Fibroblast of lung (primary cell): Measurements from ENCODE around the gene ARAP3. TPM values are rescaled to one million over a fixed set of nuclear protein-coding genes. Genes with fewer than 3 reads are reported as not detected.
A peak's percentile ranks its signal among the peaks of the same experiment; 100 is the strongest.

Source experiments
- DNase-seq, 2 donors: peaks; one replicate each; pipeline versions ENCODE4 v3.0.0 to v3.0.0-alpha.2; 2010; ENCODE audit warnings: low read depth in 2 of 2
- H2AFZ ChIP-seq: 2 replicates; pipeline ENCODE4 v1.5.1; 2012; ENCODE audit warnings: low read length, control low read depth, inconsistent platforms
- H3K27ac ChIP-seq: 2 replicates; pipeline ENCODE4 v1.5.1; 2011; ENCODE audit warnings: low read length, control low read depth; ENCODE audit not compliant: insufficient read depth
- H3K27me3 ChIP-seq: 2 replicates; pipeline ENCODE4 v1.5.1; 2011; ENCODE audit warnings: mild to moderate bottlenecking, low read length; ENCODE audit not compliant: control insufficient read depth, insufficient read depth
- H3K36me3 ChIP-seq: 2 replicates; pipeline ENCODE4 v1.5.1; 2011; ENCODE audit warnings: low read length; ENCODE audit not compliant: control insufficient read depth, insufficient read depth
- H3K4me1 ChIP-seq: 2 replicates; pipeline ENCODE4 v1.5.1; 2011; ENCODE audit warnings: low read length; ENCODE audit not compliant: control insufficient read depth, insufficient read depth; ENCODE audit errors: extremely low read depth
- H3K4me2 ChIP-seq: 2 replicates; pipeline ENCODE4 v1.5.1; 2011; ENCODE audit warnings: low read length, control low read depth; ENCODE audit not compliant: insufficient read depth; ENCODE audit errors: extremely low read depth
- H3K4me3 ChIP-seq, 4 experiments: fragments of 200-600 bp in 1 of 4; sonication (generic) in 1 of 4; replicated peaks in 1 of 4; 2 replicates each; pipeline ENCODE4 v1.5.1; 2011 to 2016; ENCODE audit warnings: low read length in 4 of 4, low read depth in 3 of 4, mild to moderate bottlenecking in 3 of 4, control low read depth in 2 of 4, inconsistent platforms in 1 of 4, mixed read lengths in 1 of 4; ENCODE audit not compliant: insufficient read depth in 1 of 4; ENCODE audit errors: control extremely low read depth in 1 of 4
- H3K79me2 ChIP-seq: 2 replicates; pipeline ENCODE4 v1.5.1; 2012; ENCODE audit warnings: mild to moderate bottlenecking, low read length, inconsistent platforms; ENCODE audit not compliant: control insufficient read depth, insufficient read depth
- H3K9ac ChIP-seq: 2 replicates; pipeline ENCODE4 v1.5.1; 2011; ENCODE audit warnings: mild to moderate bottlenecking, low read length, control low read depth; ENCODE audit not compliant: insufficient read depth
- H3K9me3 ChIP-seq: 2 replicates; pipeline ENCODE4 v1.5.1; 2012; ENCODE audit warnings: low read depth, low read length; ENCODE audit not compliant: control insufficient read depth, insufficient read depth
- H4K20me1 ChIP-seq: 2 replicates; pipeline ENCODE4 v1.5.1; 2011; ENCODE audit warnings: low read length; ENCODE audit not compliant: control insufficient read depth, insufficient read depth; ENCODE audit errors: extremely low read depth
- CTCF ChIP-seq, 2 donors: IDR thresholded peaks in 1 of 2; conservative IDR thresholded peaks in 1 of 2; 1 replicate in 1 of 2; 2 replicates in 1 of 2; pipeline ENCODE4 v1.5.1; 2011 to 2012; ENCODE audit warnings: low read length in 2 of 2, control low read depth in 1 of 2, inconsistent platforms in 1 of 2, low read depth in 1 of 2, mild to moderate bottlenecking in 1 of 2
- EZH2 ChIP-seq: IDR thresholded peaks from 2 replicates; pipeline ENCODE4 v1.5.1; 2012; ENCODE audit warnings: low read length, control low read depth, mild to moderate bottlenecking; ENCODE audit errors: missing control alignments
- polyA plus RNA-seq, 2 donors: library from polyadenylated mRNA; depleted of rRNA in 1 of 2; stranded (reverse) in 1 of 2; unstranded in 1 of 2; fragments of >200 nt; gene quantifications; 2 replicates each; pipeline ENCODE4 v1.2.1, GENCODE V29; 2011 to 2012; ENCODE audit warnings: missing spikeins in 1 of 2
- total RNA-seq: library from RNA; depleted of rRNA; stranded (reverse); fragments of >200 nt; gene quantifications from 2 replicates; pipeline ENCODE4 v1.2.1, GENCODE V29; 2014

ARAP3 gene
- total and polyA plus RNA-seq, 2 donors (not counting 1 experiment from before 2014, with no cell fraction given), result 2.9 to 3.8 TPM

DNA sequence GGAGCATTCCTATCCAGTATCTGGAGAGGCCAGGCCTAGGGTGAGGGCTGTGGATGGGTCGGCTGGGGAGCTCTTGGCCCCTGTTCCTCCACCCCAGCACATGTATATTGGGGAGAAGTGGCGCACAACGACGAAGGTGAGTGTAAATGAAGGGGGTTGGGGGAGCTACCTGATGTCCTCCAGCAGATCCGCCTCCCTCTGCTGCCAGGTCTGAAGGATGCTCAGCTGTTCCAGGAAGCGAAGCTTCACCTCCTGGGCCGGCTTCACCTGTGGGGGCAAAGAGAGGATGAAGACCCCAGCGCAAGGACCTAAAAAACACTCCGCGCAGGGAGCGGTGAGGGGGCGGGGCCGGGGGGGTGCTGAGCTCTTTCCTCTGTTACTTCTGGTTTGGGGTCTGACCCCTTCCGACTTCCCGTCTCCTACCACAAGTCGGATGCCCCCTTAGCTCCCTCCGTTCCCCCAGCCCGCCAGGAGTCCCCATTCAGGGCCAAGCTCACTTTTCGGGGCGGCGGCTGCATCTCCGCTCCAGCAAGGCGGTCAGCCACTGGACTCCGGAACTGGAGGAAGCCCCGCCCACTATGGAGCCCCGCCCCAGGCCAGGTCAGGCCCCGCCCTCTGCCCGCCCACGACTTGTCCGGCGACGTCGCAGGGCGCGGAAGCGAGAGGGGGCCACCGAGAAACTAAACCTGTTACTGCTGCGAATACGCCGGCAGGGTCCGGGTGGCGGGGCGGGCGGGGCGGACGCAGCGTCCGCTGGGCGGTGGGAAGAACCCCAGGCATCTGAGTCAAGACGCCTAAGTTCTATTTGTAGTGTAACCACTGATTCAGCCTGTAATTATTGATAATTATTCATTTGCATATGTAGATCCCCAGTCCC is 30.9 kb downstream of the ARAP3 start, which contains the start of gene FCHSD1:
TSS of gene FCHSD1 (minus strand) at position 568 of the 877 bp plus-strand sequence. CDS start at position 518, 50 bp downstream.
- Histone ChIP-seq H3K4me1 (peaks cover 6% of the 10 kb centered on the region), H3K4me2 (peak within 1 kb of the TSS; percentile 92), H4K20me1 (no peaks in the 10 kb centered on the region), H3K4me3 (peak within 1 kb of the TSS; percentile 54 to 81 (median 77)), H3K9me3 (no peaks in the 10 kb centered on the region), H3K79me2 (no peaks in the 10 kb centered on the region), H2AFZ (peak within 1 kb of the TSS; percentile 83), H3K27ac (no peak within 1 kb of the TSS), H3K9ac (peak within 1 kb of the TSS; percentile 51), H3K27me3 (no peaks in the 10 kb centered on the region), H3K36me3 (peaks cover 8% of the 10 kb centered on the region)
- peak; percentile 69 to 76 for DNase-seq
- no peak for TF ChIP-seq EZH2
- TF ChIP-seq CTCF (conservative IDR thresholded peaks at IDR 0.05 in 1 of 2, IDR thresholded peaks at IDR 0.05 in 1 of 2; ENCODE audit: low read depth in 1 of 2, low read length in 2 of 2), result no peak

DNA sequence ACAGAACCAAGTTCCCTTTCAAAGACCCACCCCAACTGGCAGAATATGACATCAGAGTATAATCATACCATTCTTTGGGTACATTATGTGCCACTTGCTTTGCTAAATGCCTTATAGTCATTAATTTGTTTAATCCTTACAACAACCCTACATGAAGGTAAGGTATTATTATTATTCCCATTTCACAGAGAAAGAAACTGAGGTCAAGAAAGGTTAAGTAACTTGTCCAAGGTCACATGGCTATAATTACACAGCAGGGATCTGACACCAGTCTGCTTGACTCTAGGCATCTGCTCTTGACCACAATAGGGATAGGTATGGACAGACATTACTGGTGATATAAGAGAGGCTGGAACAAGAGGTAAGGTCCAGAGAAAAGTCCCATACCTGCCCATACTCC is 32.1 kb downstream of the ARAP3 start:
- H3K9me3 ChIP-seq, result no peaks in the 10 kb centered on the region
- peaks cover 6% of the 10 kb centered on the region for H3K4me1 ChIP-seq
- no peaks in the 10 kb centered on the region for H3K27me3 ChIP-seq
- no peak overlapping the region for H3K4me2 ChIP-seq
- no peak overlapping the region for H3K27ac ChIP-seq
- no peak for DNase-seq
- H3K4me3 ChIP-seq, result no peak overlapping the region
- no peaks in the 10 kb centered on the region for H4K20me1 ChIP-seq
- no peak overlapping the region for H2AFZ ChIP-seq
- peaks cover 14% of the 10 kb centered on the region for H3K36me3 ChIP-seq
- no peaks in the 10 kb centered on the region for H3K79me2 ChIP-seq
- H3K9ac ChIP-seq, result no peak overlapping the region
- TF ChIP-seq CTCF (conservative IDR thresholded peaks at IDR 0.05 in 1 of 2, IDR thresholded peaks at IDR 0.05 in 1 of 2; ENCODE audit: low read depth in 1 of 2, low read length in 2 of 2), result no peak
- TF ChIP-seq EZH2, result no peak

- H3K4me1 ChIP-seq, result peaks cover 6% of the 10 kb centered on the region
- H3K4me2 ChIP-seq, result no peak overlapping the region
- H4K20me1 ChIP-seq, result no peaks in the 10 kb centered on the region
- H3K27ac ChIP-seq, result no peak overlapping the region
- H3K9ac ChIP-seq, result no peak overlapping the region
- TF ChIP-seq CTCF (conservative IDR thresholded peaks at IDR 0.05 in 1 of 2, IDR thresholded peaks at IDR 0.05 in 1 of 2; ENCODE audit: low read depth in 1 of 2, low read length in 2 of 2), result no peak
- TF ChIP-seq EZH2, result no peak
- no peaks in the 10 kb centered on the region for H3K79me2 ChIP-seq
- no peak overlapping the region for H3K4me3 ChIP-seq
- DNase-seq, result no peak
- no peak overlapping the region for H2AFZ ChIP-seq
- no peaks in the 10 kb centered on the region for H3K27me3 ChIP-seq
- no peaks in the 10 kb centered on the region for H3K9me3 ChIP-seq
- H3K36me3 ChIP-seq, result peaks cover 14% of the 10 kb centered on the region
Observed at GRCh38 chr5:141649056-141649688, 32.9 kb downstream of the ARAP3 start.
